HTERT RPE-1 (cell line): ENCODE results near the gene CMTM4.
"Not testable (repeated sequence)": the region's sequence is repeated elsewhere in the genome, so short reads cannot be mapped to it uniquely, and the experiment has no call there.

Source experiments
- in situ Hi-C: fragments of 300-500 bp; cut with MboI; formaldehyde crosslinking; loops from 4 replicates; pipeline ENCODE4 v1.14.3; 2020; ENCODE audit warnings: low sequenced_read_pairs

The CMTM4 gene

GRCh38 chr16:66676599-66676998, 19.9 kb downstream of the CMTM4 start:
- in situ Hi-C loops, result no loop called here

GRCh38 chr16:66673691-66674090, 22.9 kb downstream of the CMTM4 start:
- in situ Hi-C loops, result no loop called here

- in situ Hi-C loops, result no loop called here
These were observed 25.7 kb downstream of the CMTM4 start for GRCh38 chr16:66670691-66671388.

GRCh38 chr16:66668777-66669444, 27.6 kb downstream of the CMTM4 start:
- in situ Hi-C loops, result no loop called here

- in situ Hi-C loops, result no loop called here
These were observed 28.6 kb downstream of the CMTM4 start for GRCh38 chr16:66667944-66668343.

- in situ Hi-C loops, result no loop called here
These were observed 33.9 kb downstream of the CMTM4 start for GRCh38 chr16:66662445-66663194.

GRCh38 chr16:66661671-66662346, 34.7 kb downstream of the CMTM4 start:
- in situ Hi-C loops, result not testable (repeated sequence)

GRCh38 chr16:66661210-66661560, 35.4 kb downstream of the CMTM4 start:
- in situ Hi-C loops, result no loop called here

- in situ Hi-C loops, result no loop called here
These were observed 35.9 kb downstream of the CMTM4 start for GRCh38 chr16:66660422-66661209.

GRCh38 chr16:66658860-66659190, 37.7 kb downstream of the CMTM4 start:
- in situ Hi-C loops, result no loop called here

GRCh38 chr16:66658143-66658859, 38.2 kb downstream of the CMTM4 start:
- in situ Hi-C loops, result no loop called here

- in situ Hi-C loops, result no loop called here
These were observed 40.0 kb downstream of the CMTM4 start for GRCh38 chr16:66656547-66656946.

GRCh38 chr16:66653581-66654350, 42.8 kb downstream of the CMTM4 start:
- in situ Hi-C loops, result no loop called here

- in situ Hi-C loops, result no loop called here
These were observed 43.7 kb downstream of the CMTM4 start for GRCh38 chr16:66652661-66653360.

- in situ Hi-C loops, result no loop called here
These were observed 44.6 kb downstream of the CMTM4 start for GRCh38 chr16:66651965-66652364.

GRCh38 chr16:66651474-66651765, 45.1 kb downstream of the CMTM4 start:
- in situ Hi-C loops, result no loop called here

- in situ Hi-C loops, result no loop called here
These were observed 45.7 kb downstream of the CMTM4 start for GRCh38 chr16:66650707-66651473.

- in situ Hi-C loops, result no loop called here
These were observed 46.8 kb downstream of the CMTM4 start for GRCh38 chr16:66649636-66650205.
